Liver (tissue), 3 donors: Measurements from ENCODE around the gene OXNAD1.

Source experiments
- CTCF ChIP-seq: fragments of 150-350 bp; IDR thresholded peaks from 2 replicates; pipeline ENCODE4 v1.5.1; 2017; ENCODE audit warnings: improper control_type of control experiment, low read depth, low read length; ENCODE audit not compliant: missing input control
- FOXA1 ChIP-seq: IDR thresholded peaks from 2 replicates; pipeline ENCODE4 v1.6.1; 2016; ENCODE audit warnings: antibody characterized with exemption
- GABPA ChIP-seq, 2 donors: IDR thresholded peaks in 1 of 2; conservative IDR thresholded peaks in 1 of 2; 2 replicates each; pipeline ENCODE4 v1.6.1; 2016; ENCODE audit warnings: antibody characterized with exemption in 2 of 2, mild to moderate bottlenecking in 1 of 2, moderate library complexity in 1 of 2
- HNF4A ChIP-seq, 2 donors: conservative IDR thresholded peaks; 2 replicates each; pipeline ENCODE4 v1.6.1; 2016; ENCODE audit warnings: antibody characterized with exemption in 2 of 2, mild to moderate bottlenecking in 2 of 2
- JUND ChIP-seq, 2 donors: IDR thresholded peaks; 2 replicates each; pipeline ENCODE4 v1.6.1; 2016; ENCODE audit warnings: antibody characterized with exemption in 2 of 2
- RAD21 ChIP-seq, 2 donors: IDR thresholded peaks; 2 replicates each; pipeline ENCODE4 v1.6.1; 2016; ENCODE audit warnings: antibody characterized with exemption in 2 of 2, mild to moderate bottlenecking in 2 of 2
- RXRA ChIP-seq, 2 donors: IDR thresholded peaks; 2 replicates each; pipeline ENCODE4 v1.6.1; 2017 to 2018; ENCODE audit warnings: antibody characterized with exemption in 2 of 2, mild to moderate bottlenecking in 1 of 2
- SP1 ChIP-seq: IDR thresholded peaks from 2 replicates; pipeline ENCODE4 v1.6.1; 2018; ENCODE audit warnings: antibody characterized with exemption, mild to moderate bottlenecking
- TAF1 ChIP-seq: conservative IDR thresholded peaks from 2 replicates; pipeline ENCODE4 v1.6.1; 2016; ENCODE audit warnings: antibody characterized with exemption, mild to moderate bottlenecking
- YY1 ChIP-seq: IDR thresholded peaks from 2 replicates; pipeline ENCODE4 v1.6.1; 2016; ENCODE audit warnings: antibody characterized with exemption, mild to moderate bottlenecking
- ZBTB33 ChIP-seq: IDR thresholded peaks from 2 replicates; pipeline ENCODE4 v1.6.1; 2016; ENCODE audit warnings: antibody characterized with exemption
- TF ChIP-seq, protein P1 (sequence below): IDR thresholded peaks from 2 replicates; pipeline ENCODE4 v1.6.1; 2016; ENCODE audit warnings: antibody characterized with exemption, mild to moderate bottlenecking
- TF ChIP-seq, protein P2 (sequence below): IDR thresholded peaks from 2 replicates; pipeline ENCODE4 v1.6.1; 2016; ENCODE audit warnings: antibody characterized with exemption
- donor health status: healthy.
- donor health status: healthy.

DNA sequence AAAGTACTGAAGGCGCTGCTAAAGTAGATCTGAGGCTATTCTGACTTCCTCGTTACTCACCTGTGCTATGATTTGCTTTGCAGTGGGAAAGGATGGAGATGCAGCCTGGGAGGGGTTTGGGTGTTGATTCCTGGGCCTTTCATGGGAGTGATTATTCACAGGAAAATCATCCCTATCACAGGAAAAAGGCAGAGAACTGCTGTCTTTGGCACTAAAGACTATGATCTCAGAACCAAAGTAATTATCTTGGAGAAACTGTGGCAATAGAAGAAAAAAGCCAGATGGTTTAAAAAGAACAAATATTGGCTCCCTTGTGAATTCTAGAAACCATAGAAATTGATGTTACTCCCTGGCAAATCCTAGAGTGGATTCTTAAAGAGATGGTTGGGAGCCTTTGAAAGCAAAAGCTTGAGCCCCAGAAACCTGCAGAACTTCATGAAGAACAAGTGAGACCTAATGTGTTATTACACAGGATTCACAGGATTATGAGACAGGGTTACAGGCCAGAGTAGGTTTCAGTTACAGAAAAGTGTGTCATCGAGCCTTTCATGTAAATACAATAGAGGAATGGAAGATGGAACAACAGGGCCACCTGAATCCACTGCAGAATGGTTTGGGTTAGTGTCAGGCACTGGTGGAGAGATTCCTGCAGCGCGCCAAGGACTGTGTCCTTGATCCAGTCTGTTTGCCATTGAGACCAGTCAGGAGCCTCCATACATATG is 85.7 kb downstream of the OXNAD1 start:
- no peak for TF ChIP-seq CTCF
- TF ChIP-seq SP1: no peak
- TF ChIP-seq RAD21 (IDR thresholded peaks at IDR 0.05): no peak
- no peak for TF ChIP-seq TAF1
- TF ChIP-seq JUND (IDR thresholded peaks at IDR 0.05): no peak
- TF ChIP-seq, protein P1, sequence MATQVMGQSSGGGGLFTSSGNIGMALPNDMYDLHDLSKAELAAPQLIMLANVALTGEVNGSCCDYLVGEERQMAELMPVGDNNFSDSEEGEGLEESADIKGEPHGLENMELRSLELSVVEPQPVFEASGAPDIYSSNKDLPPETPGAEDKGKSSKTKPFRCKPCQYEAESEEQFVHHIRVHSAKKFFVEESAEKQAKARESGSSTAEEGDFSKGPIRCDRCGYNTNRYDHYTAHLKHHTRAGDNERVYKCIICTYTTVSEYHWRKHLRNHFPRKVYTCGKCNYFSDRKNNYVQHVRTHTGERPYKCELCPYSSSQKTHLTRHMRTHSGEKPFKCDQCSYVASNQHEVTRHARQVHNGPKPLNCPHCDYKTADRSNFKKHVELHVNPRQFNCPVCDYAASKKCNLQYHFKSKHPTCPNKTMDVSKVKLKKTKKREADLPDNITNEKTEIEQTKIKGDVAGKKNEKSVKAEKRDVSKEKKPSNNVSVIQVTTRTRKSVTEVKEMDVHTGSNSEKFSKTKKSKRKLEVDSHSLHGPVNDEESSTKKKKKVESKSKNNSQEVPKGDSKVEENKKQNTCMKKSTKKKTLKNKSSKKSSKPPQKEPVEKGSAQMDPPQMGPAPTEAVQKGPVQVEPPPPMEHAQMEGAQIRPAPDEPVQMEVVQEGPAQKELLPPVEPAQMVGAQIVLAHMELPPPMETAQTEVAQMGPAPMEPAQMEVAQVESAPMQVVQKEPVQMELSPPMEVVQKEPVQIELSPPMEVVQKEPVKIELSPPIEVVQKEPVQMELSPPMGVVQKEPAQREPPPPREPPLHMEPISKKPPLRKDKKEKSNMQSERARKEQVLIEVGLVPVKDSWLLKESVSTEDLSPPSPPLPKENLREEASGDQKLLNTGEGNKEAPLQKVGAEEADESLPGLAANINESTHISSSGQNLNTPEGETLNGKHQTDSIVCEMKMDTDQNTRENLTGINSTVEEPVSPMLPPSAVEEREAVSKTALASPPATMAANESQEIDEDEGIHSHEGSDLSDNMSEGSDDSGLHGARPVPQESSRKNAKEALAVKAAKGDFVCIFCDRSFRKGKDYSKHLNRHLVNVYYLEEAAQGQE: no peak
- no peak for TF ChIP-seq YY1
- no peak for TF ChIP-seq FOXA1
- TF ChIP-seq ZBTB33: no peak
- TF ChIP-seq RXRA (IDR thresholded peaks at IDR 0.05): no peak
- TF ChIP-seq, protein P2, sequence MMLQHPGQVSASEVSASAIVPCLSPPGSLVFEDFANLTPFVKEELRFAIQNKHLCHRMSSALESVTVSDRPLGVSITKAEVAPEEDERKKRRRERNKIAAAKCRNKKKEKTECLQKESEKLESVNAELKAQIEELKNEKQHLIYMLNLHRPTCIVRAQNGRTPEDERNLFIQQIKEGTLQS: no peak
- TF ChIP-seq HNF4A (conservative IDR thresholded peaks at IDR 0.05): no peak
- no peak for TF ChIP-seq GABPA (IDR thresholded peaks at IDR 0.05 in 1 of 2, conservative IDR thresholded peaks at IDR 0.05 in 1 of 2)
